ENCODE results near the gene MYO9B. TPM values are rescaled to one million over a fixed set of nuclear protein-coding genes. Genes with fewer than 3 reads are reported as not detected.

The MYO9B gene
- total RNA-seq, 1 experiment from 2014 or later = 68.3 TPM

DNA sequence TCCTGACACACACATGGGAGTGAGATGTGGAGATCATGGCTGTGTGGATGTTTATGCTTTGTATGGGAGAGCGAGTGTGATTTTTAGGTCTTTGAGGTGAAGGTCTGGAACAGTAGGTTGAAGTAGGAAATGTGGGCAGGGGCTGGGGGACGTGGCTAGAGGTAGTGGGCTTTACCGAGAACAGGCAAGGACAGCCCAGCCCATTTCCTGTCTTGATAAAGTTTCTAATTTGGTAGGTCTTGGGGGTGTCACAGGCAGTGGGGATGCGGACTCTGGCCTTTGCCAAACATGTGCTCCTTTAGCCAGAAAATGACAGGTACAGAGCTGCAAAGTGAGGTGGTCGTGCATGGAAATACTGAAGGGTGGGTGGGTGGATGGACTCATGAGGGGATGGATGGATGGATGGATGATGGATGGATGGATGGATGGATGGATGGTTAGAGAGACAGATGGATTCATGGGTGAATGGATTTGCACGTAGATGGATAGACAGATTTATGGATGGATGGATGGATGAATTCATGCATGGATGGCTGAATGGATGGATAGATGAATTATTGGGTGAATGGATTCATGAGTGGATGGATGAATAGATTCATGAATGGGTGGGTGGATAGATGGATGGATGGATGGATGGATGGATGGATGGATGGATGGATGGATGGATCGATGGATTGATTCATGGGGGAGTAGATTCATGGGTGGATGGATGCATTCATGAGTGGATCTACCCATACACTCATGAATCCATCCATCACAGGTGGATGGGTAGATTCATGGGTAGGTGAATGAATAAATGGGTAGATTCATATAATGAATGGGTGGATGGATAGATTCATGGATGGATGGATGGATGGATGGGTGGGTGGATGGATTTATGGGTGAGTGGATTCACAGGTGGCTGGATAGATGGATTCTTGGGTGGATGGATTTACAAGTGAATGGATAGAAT lies 70.2 kb downstream of the MYO9B start:
- no peaks in the 10 kb centered on the region for H3K4me1 ChIP-seq (ENCODE audit: insufficient read depth, low read length)
- H4K20me1 ChIP-seq (ENCODE audit: low read length) = no peaks in the 10 kb centered on the region
- H3K79me2 ChIP-seq (ENCODE audit: low read length) = no peaks in the 10 kb centered on the region
- ChIA-PET POLR2A (ENCODE audit: unreplicated experiment) (no interaction called here), CTCF (no interaction called here)
- H3K4me3 ChIP-seq (ENCODE audit: low read length) = no peak overlapping the region
- no peak for DNase-seq
- H3K9me3 ChIP-seq (ENCODE audit: low read length) = no peaks in the 10 kb centered on the region
- H3K36me3 ChIP-seq (ENCODE audit: low read depth, low read length) = peaks cover 6% of the 10 kb centered on the region
- no peak overlapping the region for H3K27ac ChIP-seq (ENCODE audit: low read length)
- H3F3A ChIP-seq (ENCODE audit: low read length, unreplicated experiment) = no peaks in the 10 kb centered on the region
- no peak overlapping the region for H3K4me2 ChIP-seq (ENCODE audit: low read length)
- intact Hi-C loops (cut with micrococcal nuclease) = no loop called here
- no peaks in the 10 kb centered on the region for H3K27me3 ChIP-seq (ENCODE audit: low read length)
- no peak for ATAC-seq
- no peak for TF ChIP-seq EZH2 (IDR thresholded peaks at IDR 0.05; ENCODE audit: low read length, unreplicated experiment)
- TF ChIP-seq EZH2phosphoT487 (IDR thresholded peaks at IDR 0.05; ENCODE audit: borderline replicate concordance, low read length) = no peak
- TF ChIP-seq, protein P1, sequence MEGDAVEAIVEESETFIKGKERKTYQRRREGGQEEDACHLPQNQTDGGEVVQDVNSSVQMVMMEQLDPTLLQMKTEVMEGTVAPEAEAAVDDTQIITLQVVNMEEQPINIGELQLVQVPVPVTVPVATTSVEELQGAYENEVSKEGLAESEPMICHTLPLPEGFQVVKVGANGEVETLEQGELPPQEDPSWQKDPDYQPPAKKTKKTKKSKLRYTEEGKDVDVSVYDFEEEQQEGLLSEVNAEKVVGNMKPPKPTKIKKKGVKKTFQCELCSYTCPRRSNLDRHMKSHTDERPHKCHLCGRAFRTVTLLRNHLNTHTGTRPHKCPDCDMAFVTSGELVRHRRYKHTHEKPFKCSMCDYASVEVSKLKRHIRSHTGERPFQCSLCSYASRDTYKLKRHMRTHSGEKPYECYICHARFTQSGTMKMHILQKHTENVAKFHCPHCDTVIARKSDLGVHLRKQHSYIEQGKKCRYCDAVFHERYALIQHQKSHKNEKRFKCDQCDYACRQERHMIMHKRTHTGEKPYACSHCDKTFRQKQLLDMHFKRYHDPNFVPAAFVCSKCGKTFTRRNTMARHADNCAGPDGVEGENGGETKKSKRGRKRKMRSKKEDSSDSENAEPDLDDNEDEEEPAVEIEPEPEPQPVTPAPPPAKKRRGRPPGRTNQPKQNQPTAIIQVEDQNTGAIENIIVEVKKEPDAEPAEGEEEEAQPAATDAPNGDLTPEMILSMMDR (conservative IDR thresholded peaks at IDR 0.05; ENCODE audit: low read depth, low read length) = no peak
- no peaks in the 10 kb centered on the region for H3K9me2 ChIP-seq (replicated peaks; ENCODE audit: low read length)
- no peak overlapping the region for H2AFZ ChIP-seq (ENCODE audit: low read length)
- BruUV-seq (replicated peaks) = no TSS peak
- no peak overlapping the region for H3K9ac ChIP-seq (ENCODE audit: low read length)

DNA sequence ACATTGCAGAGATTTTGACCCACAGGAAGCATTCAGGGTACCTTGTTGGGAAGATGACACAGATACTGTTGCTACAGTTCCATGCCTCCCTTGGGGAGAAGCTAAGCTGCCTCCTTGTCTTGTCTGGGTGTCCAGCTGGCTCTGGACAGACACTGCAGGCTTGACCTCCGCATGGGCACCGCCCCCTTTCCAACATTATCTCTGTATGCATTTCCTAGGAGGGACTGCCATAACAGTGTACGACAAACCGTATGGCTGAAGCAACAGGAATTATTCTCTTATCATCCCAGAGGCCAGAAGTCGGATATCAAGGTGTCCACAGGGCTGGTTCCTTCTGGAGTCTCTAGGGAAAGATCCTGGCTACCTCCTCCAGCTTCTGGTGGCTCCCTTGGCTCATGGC lies 72.6 kb downstream of the MYO9B start:
- Histone ChIP-seq H3F3A (ENCODE audit: low read length, unreplicated experiment) (no peaks in the 10 kb centered on the region), H2AFZ (ENCODE audit: low read length) (no peak overlapping the region), H4K20me1 (ENCODE audit: low read length) (no peaks in the 10 kb centered on the region), H3K4me3 (ENCODE audit: low read length) (no peak overlapping the region), H3K27me3 (ENCODE audit: low read length) (no peaks in the 10 kb centered on the region), H3K79me2 (ENCODE audit: low read length) (no peaks in the 10 kb centered on the region), H3K9me3 (ENCODE audit: low read length) (no peaks in the 10 kb centered on the region), H3K4me1 (ENCODE audit: insufficient read depth, low read length) (no peaks in the 10 kb centered on the region), H3K27ac (ENCODE audit: low read length) (no peak overlapping the region), H3K9me2 (replicated peaks; ENCODE audit: low read length) (no peaks in the 10 kb centered on the region), H3K36me3 (ENCODE audit: low read depth, low read length) (peaks cover 12% of the 10 kb centered on the region), H3K4me2 (ENCODE audit: low read length) (no peak overlapping the region), H3K9ac (ENCODE audit: low read length) (no peak overlapping the region)
- ChIA-PET CTCF (no interaction called here), POLR2A (ENCODE audit: unreplicated experiment) (no interaction called here)
- DNase-seq (no peak), ATAC-seq (no peak)
- intact Hi-C loops (cut with micrococcal nuclease) = no loop called here
- TF ChIP-seq EZH2 (IDR thresholded peaks at IDR 0.05; ENCODE audit: low read length, unreplicated experiment) = no peak
- TF ChIP-seq, protein P1 (conservative IDR thresholded peaks at IDR 0.05; ENCODE audit: low read depth, low read length) = no peak
- no peak for TF ChIP-seq EZH2phosphoT487 (IDR thresholded peaks at IDR 0.05; ENCODE audit: borderline replicate concordance, low read length)
- no TSS peak for BruUV-seq (replicated peaks)
